C4-2B (cell line): ENCODE measurements around the gene TMEM145.

Experiments
- ZFX ChIP-seq: fragments of 450-650 bp; IDR thresholded peaks from 2 replicates; pipeline ENCODE4 v1.6.1; 2017
- TF ChIP-seq, protein P1 (sequence below): fragments of 450-650 bp; conservative IDR thresholded peaks from 2 replicates; pipeline ENCODE4 v1.5.1; 2017; ENCODE audit warnings: mild to moderate bottlenecking

DNA sequence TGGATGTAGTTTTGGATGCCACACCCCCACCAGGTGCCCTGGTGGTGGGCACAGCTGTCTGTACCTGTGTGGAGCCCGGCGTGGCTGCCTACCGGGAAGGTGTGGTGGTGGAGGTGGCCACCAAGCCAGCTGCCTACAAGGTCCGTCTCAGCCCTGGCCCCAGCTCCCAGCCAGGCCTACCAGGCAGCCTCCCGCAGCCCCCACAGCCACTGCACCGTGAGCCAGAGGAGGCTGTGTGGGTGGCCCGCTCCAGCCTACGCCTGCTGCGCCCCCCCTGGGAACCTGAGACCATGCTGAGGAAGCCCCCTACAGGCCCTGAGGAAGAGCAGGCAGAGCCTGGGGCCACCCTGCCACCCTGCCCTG lies 40.6 kb upstream of the TMEM145 start:
- TF ChIP-seq, protein P1, sequence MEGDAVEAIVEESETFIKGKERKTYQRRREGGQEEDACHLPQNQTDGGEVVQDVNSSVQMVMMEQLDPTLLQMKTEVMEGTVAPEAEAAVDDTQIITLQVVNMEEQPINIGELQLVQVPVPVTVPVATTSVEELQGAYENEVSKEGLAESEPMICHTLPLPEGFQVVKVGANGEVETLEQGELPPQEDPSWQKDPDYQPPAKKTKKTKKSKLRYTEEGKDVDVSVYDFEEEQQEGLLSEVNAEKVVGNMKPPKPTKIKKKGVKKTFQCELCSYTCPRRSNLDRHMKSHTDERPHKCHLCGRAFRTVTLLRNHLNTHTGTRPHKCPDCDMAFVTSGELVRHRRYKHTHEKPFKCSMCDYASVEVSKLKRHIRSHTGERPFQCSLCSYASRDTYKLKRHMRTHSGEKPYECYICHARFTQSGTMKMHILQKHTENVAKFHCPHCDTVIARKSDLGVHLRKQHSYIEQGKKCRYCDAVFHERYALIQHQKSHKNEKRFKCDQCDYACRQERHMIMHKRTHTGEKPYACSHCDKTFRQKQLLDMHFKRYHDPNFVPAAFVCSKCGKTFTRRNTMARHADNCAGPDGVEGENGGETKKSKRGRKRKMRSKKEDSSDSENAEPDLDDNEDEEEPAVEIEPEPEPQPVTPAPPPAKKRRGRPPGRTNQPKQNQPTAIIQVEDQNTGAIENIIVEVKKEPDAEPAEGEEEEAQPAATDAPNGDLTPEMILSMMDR, result no peak
- TF ChIP-seq ZFX, result no peak
